Measurements from ENCODE around the gene NPIPB2.
A peak's percentile ranks its signal among the peaks of the same experiment; 100 is the strongest.
"Not testable (repeated sequence)": the region's sequence is repeated elsewhere in the genome, so short reads cannot be mapped to it uniquely, and the experiment has no call there.

The NPIPB2 gene

GRCh38 chr16:11924046-11924445 is 17.8 kb downstream of the NPIPB2 start:
- H3K4me1 Mint-ChIP-seq, H3K4me3 Mint-ChIP-seq, ATAC-seq, H3K27me3 Mint-ChIP-seq, H3K9me3 Mint-ChIP-seq, H3K27ac Mint-ChIP-seq, H3K36me3 Mint-ChIP-seq: not testable (repeated sequence)

GRCh38 chr16:11916524-11917285 is 25.1 kb downstream of the NPIPB2 start:
- H3K27me3 Mint-ChIP-seq: no peaks in the 10 kb centered on the region
- H3K9me3 Mint-ChIP-seq: no peaks in the 10 kb centered on the region
- no peak for ATAC-seq
- H3K27ac Mint-ChIP-seq: peak overlapping the region; percentile 81
- H3K4me1 Mint-ChIP-seq: peaks cover 31% of the 10 kb centered on the region
- peak overlapping the region; percentile 83 for H3K4me3 Mint-ChIP-seq
- peaks cover 11% of the 10 kb centered on the region for H3K36me3 Mint-ChIP-seq

- Mint-ChIP-seq H3K4me3 (peak within 1 kb of the TSS; percentile 84), H3K27ac (peak within 1 kb of the TSS; percentile 81), H3K36me3 (peaks cover 11% of the 10 kb centered on the region), H3K27me3 (no peaks in the 10 kb centered on the region), H3K9me3 (no peaks in the 10 kb centered on the region), H3K4me1 (peaks cover 34% of the 10 kb centered on the region)
- peak; percentile 97 for ATAC-seq
Observed at GRCh38 chr16:11915644-11916523, 26.0 kb downstream of the NPIPB2 start, which contains the start of gene GSPT1. GSPT1 (minus strand) TSS chr16:11915956; CDS start chr16:11915720, 236 bp downstream.

- ATAC-seq: peak; percentile 69
- Mint-ChIP-seq H3K4me3 (peak overlapping the region; percentile 84), H3K4me1 (peaks cover 41% of the 10 kb centered on the region), H3K27me3 (no peaks in the 10 kb centered on the region), H3K27ac (peak overlapping the region; percentile 81), H3K36me3 (peaks cover 11% of the 10 kb centered on the region), H3K9me3 (no peaks in the 10 kb centered on the region)
Observed at GRCh38 chr16:11915114-11915643, 26.7 kb downstream of the NPIPB2 start.

GRCh38 chr16:11914210-11915113 is 27.4 kb downstream of the NPIPB2 start:
- H3K4me3 Mint-ChIP-seq: peak overlapping the region; percentile 84
- peaks cover 11% of the 10 kb centered on the region for H3K36me3 Mint-ChIP-seq
- ATAC-seq: no peak
- H3K27ac Mint-ChIP-seq: peak overlapping the region; percentile 77
- H3K4me1 Mint-ChIP-seq: peaks cover 47% of the 10 kb centered on the region
- H3K9me3 Mint-ChIP-seq: no peaks in the 10 kb centered on the region
- no peaks in the 10 kb centered on the region for H3K27me3 Mint-ChIP-seq

GRCh38 chr16:11913425-11914079 is 28.3 kb downstream of the NPIPB2 start:
- no peak for ATAC-seq
- Mint-ChIP-seq H3K9me3 (no peaks in the 10 kb centered on the region), H3K4me1 (peaks cover 48% of the 10 kb centered on the region), H3K27ac (peak overlapping the region; percentile 77), H3K27me3 (no peaks in the 10 kb centered on the region), H3K4me3 (peak overlapping the region; percentile 84), H3K36me3 (peaks cover 11% of the 10 kb centered on the region)

- H3K9me3 Mint-ChIP-seq: no peaks in the 10 kb centered on the region
- peak overlapping the region; percentile 14 for H3K4me3 Mint-ChIP-seq
- no peak for ATAC-seq
- H3K36me3 Mint-ChIP-seq: peaks cover 26% of the 10 kb centered on the region
- peaks cover 59% of the 10 kb centered on the region for H3K4me1 Mint-ChIP-seq
- H3K27me3 Mint-ChIP-seq: no peaks in the 10 kb centered on the region
- H3K27ac Mint-ChIP-seq: peak overlapping the region; percentile 6
Observed at GRCh38 chr16:11909653-11910545, 31.9 kb downstream of the NPIPB2 start.

GRCh38 chr16:11907160-11907970 is 34.5 kb downstream of the NPIPB2 start:
- Mint-ChIP-seq H3K4me1 (peaks cover 49% of the 10 kb centered on the region), H3K36me3 (peaks cover 16% of the 10 kb centered on the region), H3K4me3 (no peak overlapping the region), H3K27ac (no peak overlapping the region), H3K27me3 (no peaks in the 10 kb centered on the region), H3K9me3 (no peaks in the 10 kb centered on the region)
- no peak for ATAC-seq

GRCh38 chr16:11903906-11904305 is 37.9 kb downstream of the NPIPB2 start:
- no peak for ATAC-seq
- H3K9me3 Mint-ChIP-seq: no peaks in the 10 kb centered on the region
- H3K4me3 Mint-ChIP-seq: no peak overlapping the region
- no peak overlapping the region for H3K27ac Mint-ChIP-seq
- H3K4me1 Mint-ChIP-seq: peaks cover 50% of the 10 kb centered on the region
- H3K36me3 Mint-ChIP-seq: peaks cover 16% of the 10 kb centered on the region
- no peaks in the 10 kb centered on the region for H3K27me3 Mint-ChIP-seq

- Mint-ChIP-seq H3K4me1 (peaks cover 48% of the 10 kb centered on the region), H3K4me3 (no peak overlapping the region), H3K27ac (no peak overlapping the region), H3K27me3 (no peaks in the 10 kb centered on the region), H3K9me3 (no peaks in the 10 kb centered on the region), H3K36me3 (peaks cover 12% of the 10 kb centered on the region)
- ATAC-seq: no peak
Observed at GRCh38 chr16:11901091-11901490, 40.8 kb downstream of the NPIPB2 start.

GRCh38 chr16:11896486-11897176 is 45.2 kb downstream of the NPIPB2 start:
- no peaks in the 10 kb centered on the region for H3K9me3 Mint-ChIP-seq
- peaks cover 27% of the 10 kb centered on the region for H3K36me3 Mint-ChIP-seq
- no peak for ATAC-seq
- no peaks in the 10 kb centered on the region for H3K27me3 Mint-ChIP-seq
- H3K4me1 Mint-ChIP-seq: peaks cover 29% of the 10 kb centered on the region
- no peak overlapping the region for H3K4me3 Mint-ChIP-seq
- peak overlapping the region; percentile 32 for H3K27ac Mint-ChIP-seq

- Mint-ChIP-seq H3K36me3 (peaks cover 27% of the 10 kb centered on the region), H3K27me3 (no peaks in the 10 kb centered on the region), H3K4me1 (peaks cover 6% of the 10 kb centered on the region), H3K27ac (no peak overlapping the region), H3K4me3 (no peak overlapping the region), H3K9me3 (no peaks in the 10 kb centered on the region)
- ATAC-seq: no peak
Observed at GRCh38 chr16:11893571-11893970, 48.3 kb downstream of the NPIPB2 start.

All from stimulated activated memory B cell treated with anti-CD40 and anti-IgM and Interleukin-4, amounts not matched to agents 10 μg/mL and 1 μg/mL and 100 μg/mL, for 72 hours (primary cell).